ENCODE data around the gene MLH1.

DNA sequence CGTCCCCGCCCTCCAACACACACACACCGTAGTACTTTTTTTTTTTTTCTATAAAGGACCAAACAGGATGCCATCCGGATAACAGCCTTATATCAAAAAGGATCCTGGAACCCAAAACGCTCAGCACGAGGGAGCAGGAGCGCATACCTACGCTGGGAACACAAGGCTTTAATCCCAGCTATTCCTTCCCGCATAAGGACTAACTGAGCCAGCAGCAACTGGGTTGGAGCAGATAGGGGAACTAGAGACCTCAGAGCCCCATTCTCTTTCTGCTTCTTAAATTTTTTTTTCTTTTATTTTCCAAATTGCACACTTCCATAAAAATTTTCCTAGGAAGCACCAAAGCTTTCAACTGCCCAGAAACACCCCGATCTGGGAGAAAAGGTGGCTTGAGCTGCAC is 49.7 kb upstream of the MLH1 start:
- TF ChIP-seq, protein P1, sequence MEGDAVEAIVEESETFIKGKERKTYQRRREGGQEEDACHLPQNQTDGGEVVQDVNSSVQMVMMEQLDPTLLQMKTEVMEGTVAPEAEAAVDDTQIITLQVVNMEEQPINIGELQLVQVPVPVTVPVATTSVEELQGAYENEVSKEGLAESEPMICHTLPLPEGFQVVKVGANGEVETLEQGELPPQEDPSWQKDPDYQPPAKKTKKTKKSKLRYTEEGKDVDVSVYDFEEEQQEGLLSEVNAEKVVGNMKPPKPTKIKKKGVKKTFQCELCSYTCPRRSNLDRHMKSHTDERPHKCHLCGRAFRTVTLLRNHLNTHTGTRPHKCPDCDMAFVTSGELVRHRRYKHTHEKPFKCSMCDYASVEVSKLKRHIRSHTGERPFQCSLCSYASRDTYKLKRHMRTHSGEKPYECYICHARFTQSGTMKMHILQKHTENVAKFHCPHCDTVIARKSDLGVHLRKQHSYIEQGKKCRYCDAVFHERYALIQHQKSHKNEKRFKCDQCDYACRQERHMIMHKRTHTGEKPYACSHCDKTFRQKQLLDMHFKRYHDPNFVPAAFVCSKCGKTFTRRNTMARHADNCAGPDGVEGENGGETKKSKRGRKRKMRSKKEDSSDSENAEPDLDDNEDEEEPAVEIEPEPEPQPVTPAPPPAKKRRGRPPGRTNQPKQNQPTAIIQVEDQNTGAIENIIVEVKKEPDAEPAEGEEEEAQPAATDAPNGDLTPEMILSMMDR (IDR thresholded peaks at IDR 0.05) = no peak
- no peak for TF ChIP-seq POLR2AphosphoS5 (IDR thresholded peaks at IDR 0.05; ENCODE audit: insufficient read depth in 1 of 2, low read depth in 1 of 2)
